ENCODE measurements around the gene ZNF367. TPM values are rescaled to one million over a fixed set of nuclear protein-coding genes. Genes with fewer than 3 reads are reported as not detected.
A peak's percentile ranks its signal among the peaks of the same experiment; 100 is the strongest.

The ZNF367 gene
- total and polyA plus RNA-seq, 2 experiments from 2014 or later: 0.89 to 2.5 TPM

DNA sequence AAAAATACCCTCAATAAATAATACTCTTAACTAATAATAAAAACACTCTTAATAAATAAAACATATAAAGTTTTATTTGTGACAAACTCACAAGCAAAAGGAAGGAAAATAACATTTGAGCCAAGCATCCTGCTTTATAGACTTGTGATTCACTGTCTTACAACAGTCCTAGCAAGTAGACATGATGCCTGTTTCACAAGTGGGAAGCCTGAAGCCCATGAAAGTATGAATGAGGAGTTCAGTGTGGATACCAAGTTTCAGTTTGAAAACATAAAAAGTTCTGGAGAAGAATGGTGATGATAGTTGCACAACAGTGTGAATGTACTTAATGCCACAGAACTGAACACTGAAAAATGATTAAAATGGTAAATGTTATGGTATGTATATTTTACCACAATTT, 42.7 kb upstream of the ZNF367 start:
- Histone ChIP-seq H3K36me3 (peaks cover 29% of the 10 kb centered on the region), H3K27me3 (no peaks in the 10 kb centered on the region), H3K9me3 (ENCODE audit: low read depth) (no peaks in the 10 kb centered on the region), H3K4me3 (no peak overlapping the region), H3K27ac (no peak overlapping the region), H3K4me1 (ENCODE audit: low read depth) (peaks cover 5% of the 10 kb centered on the region)
- peak in 1 of 2 donors; percentile 67 for DNase-seq (ENCODE audit: low read depth in 1 of 2, low spot score in 1 of 2)
- TF ChIP-seq, protein P1, sequence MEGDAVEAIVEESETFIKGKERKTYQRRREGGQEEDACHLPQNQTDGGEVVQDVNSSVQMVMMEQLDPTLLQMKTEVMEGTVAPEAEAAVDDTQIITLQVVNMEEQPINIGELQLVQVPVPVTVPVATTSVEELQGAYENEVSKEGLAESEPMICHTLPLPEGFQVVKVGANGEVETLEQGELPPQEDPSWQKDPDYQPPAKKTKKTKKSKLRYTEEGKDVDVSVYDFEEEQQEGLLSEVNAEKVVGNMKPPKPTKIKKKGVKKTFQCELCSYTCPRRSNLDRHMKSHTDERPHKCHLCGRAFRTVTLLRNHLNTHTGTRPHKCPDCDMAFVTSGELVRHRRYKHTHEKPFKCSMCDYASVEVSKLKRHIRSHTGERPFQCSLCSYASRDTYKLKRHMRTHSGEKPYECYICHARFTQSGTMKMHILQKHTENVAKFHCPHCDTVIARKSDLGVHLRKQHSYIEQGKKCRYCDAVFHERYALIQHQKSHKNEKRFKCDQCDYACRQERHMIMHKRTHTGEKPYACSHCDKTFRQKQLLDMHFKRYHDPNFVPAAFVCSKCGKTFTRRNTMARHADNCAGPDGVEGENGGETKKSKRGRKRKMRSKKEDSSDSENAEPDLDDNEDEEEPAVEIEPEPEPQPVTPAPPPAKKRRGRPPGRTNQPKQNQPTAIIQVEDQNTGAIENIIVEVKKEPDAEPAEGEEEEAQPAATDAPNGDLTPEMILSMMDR (IDR thresholded peaks at IDR 0.05; ENCODE audit: low read depth, low read length): no peak

DNA sequence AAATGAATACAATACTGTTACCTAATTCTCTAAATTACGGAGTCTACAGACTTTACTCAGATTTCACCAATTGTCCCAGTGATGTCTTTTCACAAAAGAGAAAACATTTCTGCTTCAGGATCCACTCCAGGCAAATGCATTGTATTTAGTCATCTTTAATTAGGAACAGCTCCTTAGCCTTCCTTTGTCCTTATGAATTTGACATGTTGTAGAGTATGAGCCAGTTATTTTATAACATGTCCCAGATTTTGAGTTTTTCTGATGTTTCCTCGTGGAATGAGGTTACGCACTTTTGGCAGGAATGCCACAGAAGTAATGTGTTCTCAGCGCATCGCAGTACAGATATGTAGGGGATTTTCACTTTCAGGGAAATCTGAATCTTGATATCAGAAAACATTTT, 42.3 kb upstream of the ZNF367 start:
- TF ChIP-seq, protein P1 (IDR thresholded peaks at IDR 0.05; ENCODE audit: low read depth, low read length): no peak
- H3K9me3 ChIP-seq (ENCODE audit: low read depth): no peaks in the 10 kb centered on the region
- H3K4me1 ChIP-seq (ENCODE audit: low read depth): peaks cover 5% of the 10 kb centered on the region
- no peak overlapping the region for H3K4me3 ChIP-seq
- no peak for DNase-seq (ENCODE audit: low read depth in 1 of 2, low spot score in 1 of 2)
- H3K27ac ChIP-seq: no peak overlapping the region
- H3K36me3 ChIP-seq: peaks cover 27% of the 10 kb centered on the region
- H3K27me3 ChIP-seq: no peaks in the 10 kb centered on the region

DNA sequence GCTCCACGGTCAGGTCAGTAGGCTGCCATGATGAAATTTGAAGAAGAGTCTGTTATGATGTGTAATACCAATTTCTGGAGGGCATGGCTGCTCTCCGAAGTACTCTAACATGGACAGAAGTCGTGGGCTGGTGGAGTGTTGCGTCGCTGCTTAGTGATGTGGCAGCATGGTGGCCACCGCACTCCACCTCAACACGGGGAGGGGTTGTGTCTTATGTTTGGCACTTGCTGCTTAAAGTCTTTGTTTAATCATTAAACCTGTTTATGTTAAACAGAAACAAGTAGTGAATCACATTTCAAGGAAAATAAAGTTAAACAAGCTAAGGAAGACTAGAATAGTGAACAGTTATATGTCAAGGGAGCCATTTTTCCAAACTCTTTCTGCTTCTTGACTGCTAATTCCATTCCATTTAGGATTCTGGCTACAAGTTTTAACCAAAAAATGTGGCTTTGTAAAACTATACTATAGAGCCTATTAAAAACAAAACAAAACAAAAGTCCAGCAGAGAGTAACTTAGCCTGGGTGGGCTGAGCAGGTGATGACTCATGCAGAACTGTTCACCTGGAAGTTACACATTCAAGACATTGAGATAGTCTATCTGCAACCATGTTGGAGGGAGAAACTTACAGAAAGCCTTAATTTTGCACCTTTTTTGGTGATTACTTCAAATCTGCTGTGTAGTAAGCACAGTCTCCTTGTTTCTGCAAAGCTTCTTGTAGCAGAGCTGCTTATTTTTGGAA, 41.3 kb upstream of the ZNF367 start:
- Histone ChIP-seq H3K27me3 (no peaks in the 10 kb centered on the region), H3K9me3 (ENCODE audit: low read depth) (no peaks in the 10 kb centered on the region), H3K4me1 (ENCODE audit: low read depth) (peaks cover 4% of the 10 kb centered on the region), H3K36me3 (peaks cover 27% of the 10 kb centered on the region), H3K27ac (no peak overlapping the region), H3K4me3 (no peak overlapping the region)
- TF ChIP-seq, protein P1 (IDR thresholded peaks at IDR 0.05; ENCODE audit: low read depth, low read length): no peak
- no peak for DNase-seq (ENCODE audit: low read depth in 1 of 2, low spot score in 1 of 2)

DNA sequence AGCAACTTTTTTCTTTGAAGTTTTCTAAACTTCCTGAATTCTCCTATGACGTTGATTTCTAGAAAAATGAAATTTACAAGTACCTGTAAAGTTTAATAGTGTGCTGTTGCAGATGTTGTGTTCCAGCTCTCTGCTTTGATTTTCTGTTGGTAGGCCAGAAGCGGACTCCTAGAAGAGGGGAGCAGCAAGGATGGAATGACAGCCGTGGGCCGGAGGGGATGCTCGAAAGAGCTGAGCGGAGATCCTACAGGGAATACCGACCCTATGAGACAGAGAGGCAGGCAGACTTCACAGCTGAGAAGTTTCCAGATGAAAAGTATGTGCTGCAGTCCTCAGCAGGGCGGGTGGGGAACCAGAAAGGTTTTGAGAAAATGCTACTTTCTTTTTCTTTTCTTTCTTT, 40.1 kb upstream of the ZNF367 start:
- no peak overlapping the region for H3K4me3 ChIP-seq
- no peaks in the 10 kb centered on the region for H3K4me1 ChIP-seq (ENCODE audit: low read depth)
- peaks cover 27% of the 10 kb centered on the region for H3K36me3 ChIP-seq
- no peaks in the 10 kb centered on the region for H3K9me3 ChIP-seq (ENCODE audit: low read depth)
- TF ChIP-seq, protein P1 (IDR thresholded peaks at IDR 0.05; ENCODE audit: low read depth, low read length): no peak
- no peak overlapping the region for H3K27ac ChIP-seq
- no peaks in the 10 kb centered on the region for H3K27me3 ChIP-seq
- no peak for DNase-seq (ENCODE audit: low read depth in 1 of 2, low spot score in 1 of 2)

DNA sequence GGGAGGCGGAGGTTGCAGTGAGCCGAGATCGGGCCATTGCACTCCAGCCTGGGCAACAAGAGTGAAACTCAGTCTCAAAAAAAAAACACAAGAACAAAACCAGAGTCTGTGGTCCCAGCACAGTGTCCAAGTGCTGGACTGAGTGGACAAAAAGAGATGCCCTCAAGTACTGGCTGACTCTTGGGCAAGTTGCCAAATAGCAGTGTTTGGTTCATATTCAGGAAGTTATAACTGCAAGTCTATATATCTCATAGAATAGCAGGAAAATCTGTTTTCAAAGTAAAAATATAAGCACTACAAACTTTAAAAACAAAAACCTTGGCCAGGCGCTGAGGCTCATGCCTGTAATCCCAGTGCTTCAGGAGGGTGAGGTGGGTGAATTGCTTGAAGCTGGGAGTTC, 39.1 kb upstream of the ZNF367 start:
- TF ChIP-seq, protein P1 (IDR thresholded peaks at IDR 0.05; ENCODE audit: low read depth, low read length): no peak
- peaks cover 27% of the 10 kb centered on the region for H3K36me3 ChIP-seq
- H3K4me3 ChIP-seq: no peak overlapping the region
- no peaks in the 10 kb centered on the region for H3K9me3 ChIP-seq (ENCODE audit: low read depth)
- no peak overlapping the region for H3K27ac ChIP-seq
- H3K27me3 ChIP-seq: no peaks in the 10 kb centered on the region
- no peak for DNase-seq (ENCODE audit: low read depth in 1 of 2, low spot score in 1 of 2)
- peaks cover 4% of the 10 kb centered on the region for H3K4me1 ChIP-seq (ENCODE audit: low read depth)
